ENCODE measurements around the gene ARHGAP23.

The ARHGAP23 gene

GRCh38 chr17:38450557-38451029, 22.3 kb downstream of the ARHGAP23 start:
- TF ChIP-seq ARNTL (CRISPR knock-in tag; IDR thresholded peaks at IDR 0.05; ENCODE audit: borderline replicate concordance, low read depth) (no peak), POU6F1 (CRISPR knock-in tag; IDR thresholded peaks at IDR 0.05; ENCODE audit: borderline replicate concordance, low read depth) (no peak), OSR1 (CRISPR knock-in tag; IDR thresholded peaks at IDR 0.05) (no peak), ZFP30 (CRISPR knock-in tag; IDR thresholded peaks at IDR 0.05) (no peak), CREB5 (CRISPR knock-in tag; IDR thresholded peaks at IDR 0.05; ENCODE audit: low read depth) (no peak), TSHZ2 (CRISPR knock-in tag; IDR thresholded peaks at IDR 0.05) (no peak), ESRRG (CRISPR knock-in tag; IDR thresholded peaks at IDR 0.05) (no peak), RARB (CRISPR knock-in tag; IDR thresholded peaks at IDR 0.05) (no peak), CSDC2 (CRISPR knock-in tag; IDR thresholded peaks at IDR 0.05) (no peak), ZC3H10 (CRISPR knock-in tag; IDR thresholded peaks at IDR 0.05) (no peak), ISL1 (CRISPR knock-in tag; IDR thresholded peaks at IDR 0.05) (no peak), CSRNP3 (CRISPR knock-in tag; IDR thresholded peaks at IDR 0.05) (no peak)

GRCh38 chr17:38451030-38451839, 23.0 kb downstream of the ARHGAP23 start:
- TF ChIP-seq TSHZ2 (CRISPR knock-in tag; IDR thresholded peaks at IDR 0.05) (no peak), BACH2 (CRISPR knock-in tag; IDR thresholded peaks at IDR 0.05; ENCODE audit: borderline replicate concordance) (no peak), PATZ1 (CRISPR knock-in tag; IDR thresholded peaks at IDR 0.05; ENCODE audit: borderline replicate concordance) (peak; percentile 97; the same call in 1 of the 2 replicates)
- peak; percentile 60 for ATAC-seq

More at GRCh38 chr17:38450557-38451029, 22.3 kb downstream of the ARHGAP23 start:
- no peak for ATAC-seq

GRCh38 chr17:38451840-38452529, 23.7 kb downstream of the ARHGAP23 start:
- ATAC-seq, result peak; percentile 59
- TF ChIP-seq ZNF565 (CRISPR knock-in tag; conservative IDR thresholded peaks at IDR 0.05; ENCODE audit: low read depth) (no peak), PATZ1 (CRISPR knock-in tag; IDR thresholded peaks at IDR 0.05; ENCODE audit: borderline replicate concordance) (peak; percentile 50; the same call in 1 of the 2 replicates)

Measured in SK-N-SH treated with all-trans-retinoic acid at 6 μM for 48 hours (cell line).